ENCODE measurements around the gene ISG20. TPM values are rescaled to one million over a fixed set of nuclear protein-coding genes. Genes with fewer than 3 reads are reported as not detected.
A peak's percentile ranks its signal among the peaks of the same experiment; 100 is the strongest.

The ISG20 gene
- polyA plus RNA-seq, 1 experiment, result 4.2 TPM

DNA sequence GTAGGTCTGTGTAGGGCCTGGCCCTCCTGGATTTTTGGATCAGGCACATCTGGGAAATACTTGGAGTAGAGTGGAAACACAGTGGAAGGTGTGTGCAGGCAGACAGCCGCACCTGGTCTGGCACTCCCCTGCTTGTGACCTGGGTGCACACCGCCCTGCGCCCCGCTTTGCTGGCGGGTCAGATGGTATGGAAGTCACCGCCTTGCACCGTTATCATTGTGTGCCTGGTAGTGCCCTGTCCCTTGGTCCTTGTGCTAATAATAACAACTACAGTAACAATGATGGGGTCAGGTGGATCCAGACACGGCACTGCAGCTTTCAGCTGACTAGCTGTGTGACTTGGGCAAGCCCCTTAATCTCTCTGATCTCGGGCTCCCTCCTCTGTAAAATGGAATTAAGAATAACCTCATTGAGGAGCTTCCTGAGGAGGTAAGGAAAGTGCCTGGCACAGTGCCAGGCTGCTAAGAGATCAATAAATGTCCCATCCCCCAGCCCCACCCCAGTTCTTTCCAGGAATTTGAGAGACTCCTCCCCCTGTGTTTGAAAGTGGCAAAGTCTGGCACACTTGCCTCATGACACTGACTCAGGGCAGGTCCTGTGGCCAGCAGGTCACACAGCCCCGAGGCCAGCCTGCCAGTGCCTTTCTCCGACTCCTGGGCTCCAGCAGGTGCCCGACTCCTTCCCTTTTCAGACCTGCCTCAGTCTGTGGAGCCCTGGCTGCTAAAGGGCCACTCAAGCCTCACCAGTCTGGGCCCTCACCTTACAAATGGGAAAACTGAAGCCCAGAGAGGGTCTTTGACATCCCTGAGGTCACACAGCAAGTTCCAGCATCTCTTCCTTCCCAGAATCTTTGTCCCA is 9.8 kb downstream of the ISG20 start:
- POLR2A ChIA-PET, result no interaction called here
- CTCF ChIA-PET, result interaction anchor here (1.0 to 1.1 kb wide), 2 partner anchors 9 to 186 kb away, joined by 3 read pairs; no protein-coding TSS in a partner anchor
- no peaks in the 10 kb centered on the region for H3K27me3 ChIP-seq (ENCODE audit: control insufficient read depth, insufficient read depth, low read length)
- TF ChIP-seq, protein P1, sequence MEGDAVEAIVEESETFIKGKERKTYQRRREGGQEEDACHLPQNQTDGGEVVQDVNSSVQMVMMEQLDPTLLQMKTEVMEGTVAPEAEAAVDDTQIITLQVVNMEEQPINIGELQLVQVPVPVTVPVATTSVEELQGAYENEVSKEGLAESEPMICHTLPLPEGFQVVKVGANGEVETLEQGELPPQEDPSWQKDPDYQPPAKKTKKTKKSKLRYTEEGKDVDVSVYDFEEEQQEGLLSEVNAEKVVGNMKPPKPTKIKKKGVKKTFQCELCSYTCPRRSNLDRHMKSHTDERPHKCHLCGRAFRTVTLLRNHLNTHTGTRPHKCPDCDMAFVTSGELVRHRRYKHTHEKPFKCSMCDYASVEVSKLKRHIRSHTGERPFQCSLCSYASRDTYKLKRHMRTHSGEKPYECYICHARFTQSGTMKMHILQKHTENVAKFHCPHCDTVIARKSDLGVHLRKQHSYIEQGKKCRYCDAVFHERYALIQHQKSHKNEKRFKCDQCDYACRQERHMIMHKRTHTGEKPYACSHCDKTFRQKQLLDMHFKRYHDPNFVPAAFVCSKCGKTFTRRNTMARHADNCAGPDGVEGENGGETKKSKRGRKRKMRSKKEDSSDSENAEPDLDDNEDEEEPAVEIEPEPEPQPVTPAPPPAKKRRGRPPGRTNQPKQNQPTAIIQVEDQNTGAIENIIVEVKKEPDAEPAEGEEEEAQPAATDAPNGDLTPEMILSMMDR (IDR thresholded peaks at IDR 0.05; ENCODE audit: insufficient read depth, low read depth, low read length), result no peak
- no peak overlapping the region for H3K4me3 ChIP-seq (ENCODE audit: low read depth, low read length)
- DNase-seq (ENCODE audit: low read depth), result no peak
- H3K36me3 ChIP-seq (ENCODE audit: control insufficient read depth, insufficient read depth, low read length), result no peaks in the 10 kb centered on the region

DNA sequence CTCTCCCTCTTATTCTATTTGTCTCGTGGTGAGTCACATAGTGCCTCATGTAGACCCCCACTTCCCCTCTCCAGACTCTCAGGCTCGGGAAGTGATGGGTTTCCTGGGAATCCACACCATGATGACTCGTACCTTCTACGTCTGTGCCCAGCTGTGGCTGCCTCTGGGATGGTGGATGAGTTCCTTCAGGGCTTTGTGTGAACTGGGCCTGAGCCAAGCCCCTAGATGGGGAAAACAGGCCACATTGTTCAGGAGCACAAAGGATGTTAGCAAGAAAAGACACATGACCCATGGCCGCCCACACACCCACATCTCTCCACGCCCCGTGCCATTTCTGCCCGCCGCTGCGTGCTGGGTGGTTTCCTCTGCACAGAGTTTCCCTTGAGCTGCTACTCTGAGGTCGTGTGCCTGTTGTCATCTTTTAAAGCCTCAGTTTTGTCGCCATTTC is 10.5 kb downstream of the ISG20 start:
- no peaks in the 10 kb centered on the region for H3K27me3 ChIP-seq (ENCODE audit: control insufficient read depth, insufficient read depth, low read length)
- H3K4me3 ChIP-seq (ENCODE audit: low read depth, low read length), result no peak overlapping the region
- CTCF ChIA-PET, result interaction anchor here (1.0 to 1.1 kb wide), 2 partner anchors 9 to 185 kb away, joined by 3 read pairs; no protein-coding TSS in a partner anchor
- POLR2A ChIA-PET, result no interaction called here
- DNase-seq (ENCODE audit: low read depth), result peak; percentile 39
- no peaks in the 10 kb centered on the region for H3K36me3 ChIP-seq (ENCODE audit: control insufficient read depth, insufficient read depth, low read length)
- TF ChIP-seq, protein P1 (IDR thresholded peaks at IDR 0.05; ENCODE audit: insufficient read depth, low read depth, low read length), result no peak

DNA sequence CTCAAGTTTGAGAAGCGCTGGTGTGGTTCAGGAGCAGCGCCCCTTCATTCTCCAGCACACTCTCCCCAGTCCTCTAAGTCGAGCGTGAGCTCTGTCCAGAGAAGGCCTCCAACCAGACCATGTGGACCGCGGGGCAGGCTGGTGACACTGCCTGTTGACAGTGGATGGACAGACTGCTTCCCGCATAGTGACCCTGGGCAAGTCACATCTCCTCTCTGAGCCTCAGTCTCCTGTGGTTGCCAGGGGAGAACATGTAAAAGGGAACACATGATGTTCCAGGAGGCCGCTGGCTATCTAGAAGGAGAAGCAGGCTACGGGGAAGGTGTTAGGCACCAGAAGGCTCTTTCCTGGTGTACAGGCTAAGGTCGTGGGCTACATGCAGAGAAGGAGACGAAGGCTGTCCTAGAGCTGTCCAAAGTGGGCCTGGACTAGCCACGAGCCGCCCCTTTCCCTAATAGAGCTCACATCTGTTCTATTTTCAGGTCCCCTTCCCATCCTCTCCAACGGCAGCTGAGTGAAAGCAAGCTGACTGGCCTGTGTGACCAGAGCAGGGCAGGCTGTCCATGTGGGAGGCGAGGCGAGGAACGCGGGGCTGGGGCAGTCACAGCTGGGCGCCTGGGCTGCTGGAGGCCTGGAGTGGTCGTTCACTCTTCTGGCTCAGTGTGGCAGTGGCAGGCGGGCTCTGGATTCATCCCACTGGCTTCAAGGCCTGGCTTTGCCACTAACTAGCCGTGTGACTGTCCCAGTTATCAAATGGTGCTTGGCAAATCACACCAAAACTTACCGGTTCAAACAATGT is 11.1 kb downstream of the ISG20 start:
- Histone ChIP-seq H3K27me3 (ENCODE audit: control insufficient read depth, insufficient read depth, low read length) (no peaks in the 10 kb centered on the region), H3K36me3 (ENCODE audit: control insufficient read depth, insufficient read depth, low read length) (no peaks in the 10 kb centered on the region), H3K4me3 (ENCODE audit: low read depth, low read length) (no peak overlapping the region)
- no peak for DNase-seq (ENCODE audit: low read depth)
- TF ChIP-seq, protein P1 (IDR thresholded peaks at IDR 0.05; ENCODE audit: insufficient read depth, low read depth, low read length), result no peak
- ChIA-PET POLR2A (no interaction called here), CTCF (interaction anchor here (0.6 to 1.1 kb wide), 3 partner anchors 8 to 184 kb away, joined by 3 read pairs; no protein-coding TSS in a partner anchor)

DNA sequence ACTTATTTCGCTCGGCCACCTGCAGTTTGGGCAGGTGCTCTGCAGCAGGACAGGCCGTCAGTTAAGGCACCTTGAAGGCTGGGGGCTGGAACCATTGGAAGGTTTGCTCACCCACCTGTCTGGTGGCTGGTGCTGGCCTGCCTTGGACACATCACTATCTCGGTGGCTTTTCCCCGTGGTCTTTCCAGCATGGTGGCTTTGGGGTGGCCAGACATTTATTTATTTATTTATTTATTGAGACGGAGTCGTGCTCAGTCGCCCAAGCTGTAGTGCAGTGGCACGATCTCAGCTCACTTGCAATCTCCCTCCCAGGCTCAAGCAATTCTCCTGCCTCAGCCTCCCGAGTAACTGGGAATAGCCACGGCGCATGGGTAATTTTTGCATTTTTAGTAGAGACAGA is 11.7 kb downstream of the ISG20 start:
- DNase-seq (ENCODE audit: low read depth), result no peak
- TF ChIP-seq, protein P1 (IDR thresholded peaks at IDR 0.05; ENCODE audit: insufficient read depth, low read depth, low read length), result no peak
- no peak overlapping the region for H3K4me3 ChIP-seq (ENCODE audit: low read depth, low read length)
- no peaks in the 10 kb centered on the region for H3K27me3 ChIP-seq (ENCODE audit: control insufficient read depth, insufficient read depth, low read length)
- POLR2A ChIA-PET, result no interaction called here
- no peaks in the 10 kb centered on the region for H3K36me3 ChIP-seq (ENCODE audit: control insufficient read depth, insufficient read depth, low read length)
- CTCF ChIA-PET, result no interaction called here

DNA sequence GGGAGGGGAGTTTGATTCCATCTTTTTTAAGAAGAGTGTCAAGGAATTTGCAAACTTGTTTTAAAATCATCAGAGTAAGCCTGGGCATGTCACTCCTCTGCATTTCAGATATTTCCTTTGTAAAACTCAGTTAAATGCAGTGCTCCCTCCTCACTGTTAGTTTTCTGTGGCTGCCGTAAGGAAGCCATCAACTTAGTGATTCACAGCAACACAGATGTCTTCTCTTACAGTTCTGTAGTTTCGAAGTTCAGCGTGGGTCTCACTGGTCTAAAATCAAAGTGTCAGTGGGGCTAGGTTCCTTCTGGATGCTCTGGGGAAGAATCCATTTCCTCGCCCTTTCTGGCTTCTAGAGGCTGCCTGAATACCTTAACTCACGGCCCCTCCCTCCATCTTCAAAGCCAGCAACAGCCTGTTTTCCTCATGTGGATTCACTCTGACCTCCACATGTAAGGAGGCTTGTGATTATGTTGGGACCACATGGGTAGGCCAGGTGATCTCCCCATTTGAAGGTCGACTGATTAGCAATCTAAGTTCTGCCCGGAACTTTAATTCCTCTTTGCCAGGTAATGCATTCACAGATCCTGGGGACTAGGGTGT is 12.4 kb downstream of the ISG20 start:
- H3K4me3 ChIP-seq (ENCODE audit: low read depth, low read length), result no peak overlapping the region
- POLR2A ChIA-PET, result no interaction called here
- H3K27me3 ChIP-seq (ENCODE audit: control insufficient read depth, insufficient read depth, low read length), result no peaks in the 10 kb centered on the region
- TF ChIP-seq, protein P1 (IDR thresholded peaks at IDR 0.05; ENCODE audit: insufficient read depth, low read depth, low read length), result no peak
- DNase-seq (ENCODE audit: low read depth), result no peak
- CTCF ChIA-PET, result no interaction called here
- H3K36me3 ChIP-seq (ENCODE audit: control insufficient read depth, insufficient read depth, low read length), result no peaks in the 10 kb centered on the region

Measured in BJ (cell line).